Lower leg skin (tissue), 4 donors: ENCODE measurements around the gene C5orf58. TPM values are rescaled to one million over a fixed set of nuclear protein-coding genes. Genes with fewer than 3 reads are reported as not detected.

Source experiments
- DNase-seq, 2 donors: peaks; one replicate each; pipeline ENCODE4 v3.0.0-alpha.2; 2019; ENCODE audit warnings: low spot score in 2 of 2
- H3K4me3 ChIP-seq: fragments of 200-600 bp; sonication (generic); 2 replicates; pipeline ENCODE4 v1.5.1; 2017; ENCODE audit warnings: mild to moderate bottlenecking, low read depth; ENCODE audit not compliant: poor library complexity, severe bottlenecking
- CTCF ChIP-seq, 3 donors: fragments of 450-650 bp; IDR thresholded peaks; one replicate each; pipeline ENCODE4 v1.5.1; 2016; ENCODE audit warnings: antibody characterized with exemption in 3 of 3, mild to moderate bottlenecking in 3 of 3, moderate library complexity in 2 of 3
- POLR2A ChIP-seq, 2 donors: fragments of 450-650 bp; IDR thresholded peaks; one replicate each; pipeline ENCODE4 v1.6.1; 2016 to 2017; ENCODE audit warnings: antibody characterized with exemption in 2 of 2, mild to moderate bottlenecking in 1 of 2, moderate library complexity in 1 of 2
- WGBS, 2 donors: methylation state at CpG; one replicate each; pipeline ENCODE4 v1.1.5; 2018; 5-methylcytosine and 5-hydroxymethylcytosine counted together
- intact Hi-C: fragments of 100-400 bp; cut with DNase I; formaldehyde crosslinking; loops from one replicate; pipeline ENCODE4 v1.15.0; 2023; ENCODE audit warnings: low total_unique reads
- total RNA-seq, 4 donors: library from RNA; depleted of rRNA; stranded (reverse); fragments of >200 nt; gene quantifications; one replicate each; pipeline ENCODE4 v1.1.0, GENCODE V29; 2016

Gene C5orf58
- total RNA-seq, 4 donors from 2014 or later = 0.19 TPM; not detected in 3

DNA sequence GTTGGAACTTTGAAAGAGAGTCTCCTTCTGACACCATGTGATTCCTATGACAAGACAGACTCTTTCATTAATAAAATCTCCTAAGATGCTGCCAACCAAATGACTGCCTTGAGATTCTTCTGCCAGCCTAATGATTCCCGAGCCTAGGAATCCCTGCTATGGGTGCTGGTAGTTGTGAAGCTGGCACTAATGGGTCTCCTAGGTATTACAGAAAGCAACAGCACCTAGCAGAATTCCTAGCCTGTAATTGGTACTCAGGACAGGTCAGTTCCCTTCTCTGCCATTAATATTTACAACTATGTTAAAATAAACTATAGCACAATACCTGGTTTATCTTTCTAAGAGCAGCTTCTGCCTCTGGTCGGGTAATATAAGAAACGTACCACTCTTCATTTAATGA is 19.3 kb downstream of the C5orf58 start:
- DNase-seq = no peak
- no peak overlapping the region for H3K4me3 ChIP-seq
- intact Hi-C loops = loop anchor here (10.0 kb wide), 1 partner anchor 163 kb away; no protein-coding TSS in a partner anchor
- no peak for TF ChIP-seq POLR2A (IDR thresholded peaks at IDR 0.05)
- TF ChIP-seq CTCF (IDR thresholded peaks at IDR 0.05) = no peak
- WGBS, 2 donors = 47 to 56% methylated on average over 3 of the region's 3 CpGs

DNA sequence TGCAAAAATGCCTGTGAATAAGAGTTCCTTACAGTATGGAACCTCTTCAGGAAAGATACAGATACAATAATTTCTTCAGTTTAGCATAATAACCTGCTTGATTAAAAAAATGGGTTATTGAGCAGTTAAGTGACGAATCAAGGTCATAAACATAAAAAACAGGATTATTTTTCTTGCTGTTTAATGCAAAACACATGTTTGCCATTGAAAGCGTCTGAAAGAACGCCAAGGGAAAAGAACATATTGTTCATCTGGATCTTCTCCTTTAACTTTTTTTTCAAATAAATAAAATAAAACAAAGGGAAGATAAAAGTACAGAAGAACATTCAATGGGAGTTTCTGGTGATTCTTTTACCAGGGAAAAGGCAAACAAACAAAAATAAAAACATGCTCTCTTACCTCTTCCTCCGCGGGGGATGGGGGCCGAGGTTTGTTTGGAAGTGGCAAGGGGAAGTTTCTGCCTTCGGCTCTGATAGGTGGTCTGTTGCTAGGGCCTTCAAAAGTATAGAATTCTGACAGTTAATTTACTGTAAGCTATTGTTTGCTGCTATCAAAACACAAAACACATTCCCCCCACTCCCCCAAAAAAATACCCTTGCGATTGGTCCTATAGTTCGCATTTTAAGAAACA is 20.1 kb downstream of the C5orf58 start:
- DNase-seq = no peak
- intact Hi-C loops = loop anchor here (10.0 kb wide), 1 partner anchor 162 kb away; no protein-coding TSS in a partner anchor
- TF ChIP-seq POLR2A (IDR thresholded peaks at IDR 0.05) = no peak
- no peak for TF ChIP-seq CTCF (IDR thresholded peaks at IDR 0.05)
- H3K4me3 ChIP-seq = no peak overlapping the region
- WGBS, 2 donors = 51 to 59% methylated on average over 9 of the region's 9 CpGs

DNA sequence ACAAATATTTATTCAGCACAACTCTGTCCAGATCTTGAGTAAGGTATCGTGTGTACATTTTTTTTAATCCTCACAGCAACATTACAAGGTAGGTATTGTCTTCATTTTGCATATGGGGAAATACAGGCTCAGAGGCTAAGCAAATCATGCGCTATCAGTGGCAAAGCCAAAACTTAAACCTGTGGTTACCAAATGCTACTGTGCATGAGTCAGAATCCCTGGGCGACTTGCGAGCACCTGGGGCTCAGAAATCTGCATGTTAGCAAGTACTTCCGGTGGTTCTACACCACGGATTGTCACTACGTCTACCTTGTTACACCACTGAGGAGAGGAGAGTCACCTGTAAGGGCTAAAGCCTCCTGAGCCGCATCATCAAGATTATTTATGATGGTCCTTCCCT is 21.3 kb downstream of the C5orf58 start:
- DNase-seq = no peak
- intact Hi-C loops = loop anchor here (10.0 kb wide), 1 partner anchor 161 kb away; no protein-coding TSS in a partner anchor
- no peak for TF ChIP-seq POLR2A (IDR thresholded peaks at IDR 0.05)
- no peak for TF ChIP-seq CTCF (IDR thresholded peaks at IDR 0.05)
- 68 to 82% methylated on average over 8 of the region's 8 CpGs for WGBS, 2 donors
- H3K4me3 ChIP-seq = no peak overlapping the region

DNA sequence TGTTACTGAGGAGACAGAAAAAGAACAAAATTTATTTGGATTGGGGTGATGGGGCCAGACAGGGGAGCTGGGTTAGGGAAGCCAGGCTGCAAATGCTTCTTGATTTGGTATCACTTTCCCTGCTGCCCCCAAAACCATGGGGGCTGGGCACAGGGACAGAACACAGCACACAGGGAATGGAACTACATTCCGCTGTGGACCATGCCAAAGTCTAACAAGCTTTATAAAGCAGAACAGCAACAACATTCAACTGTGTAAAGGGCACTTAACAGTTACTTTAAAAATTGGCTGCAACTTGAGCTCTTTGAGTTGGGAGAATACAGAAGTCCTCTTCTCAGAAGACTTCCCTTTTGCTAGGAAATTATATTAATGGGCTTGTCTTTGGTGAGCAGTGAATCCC is 23.8 kb downstream of the C5orf58 start:
- 82 to 86% methylated on average over 1 of the region's 1 CpG for WGBS, 2 donors
- no peak overlapping the region for H3K4me3 ChIP-seq
- TF ChIP-seq POLR2A (IDR thresholded peaks at IDR 0.05) = no peak
- TF ChIP-seq CTCF (IDR thresholded peaks at IDR 0.05) = no peak
- DNase-seq = no peak
- intact Hi-C loops = loop anchor here (10.0 kb wide), 1 partner anchor 158 kb away; no protein-coding TSS in a partner anchor

- DNase-seq = peak in 1 of 2 donors; percentile 8
- intact Hi-C loops = loop anchor here (10.0 kb wide), 1 partner anchor 157 kb away; no protein-coding TSS in a partner anchor
- TF ChIP-seq CTCF (IDR thresholded peaks at IDR 0.05) = no peak
- no peak for TF ChIP-seq POLR2A (IDR thresholded peaks at IDR 0.05)
- 98 to 100% methylated on average over 4 of the region's 4 CpGs for WGBS, 2 donors
- H3K4me3 ChIP-seq = no peak overlapping the region
Observed at GRCh38 chr5:170257370-170257769, 24.6 kb downstream of the C5orf58 start.
